ENCODE results near the gene MCC.
A peak's percentile ranks its signal among the peaks of the same experiment; 100 is the strongest.

Gene MCC

DNA sequence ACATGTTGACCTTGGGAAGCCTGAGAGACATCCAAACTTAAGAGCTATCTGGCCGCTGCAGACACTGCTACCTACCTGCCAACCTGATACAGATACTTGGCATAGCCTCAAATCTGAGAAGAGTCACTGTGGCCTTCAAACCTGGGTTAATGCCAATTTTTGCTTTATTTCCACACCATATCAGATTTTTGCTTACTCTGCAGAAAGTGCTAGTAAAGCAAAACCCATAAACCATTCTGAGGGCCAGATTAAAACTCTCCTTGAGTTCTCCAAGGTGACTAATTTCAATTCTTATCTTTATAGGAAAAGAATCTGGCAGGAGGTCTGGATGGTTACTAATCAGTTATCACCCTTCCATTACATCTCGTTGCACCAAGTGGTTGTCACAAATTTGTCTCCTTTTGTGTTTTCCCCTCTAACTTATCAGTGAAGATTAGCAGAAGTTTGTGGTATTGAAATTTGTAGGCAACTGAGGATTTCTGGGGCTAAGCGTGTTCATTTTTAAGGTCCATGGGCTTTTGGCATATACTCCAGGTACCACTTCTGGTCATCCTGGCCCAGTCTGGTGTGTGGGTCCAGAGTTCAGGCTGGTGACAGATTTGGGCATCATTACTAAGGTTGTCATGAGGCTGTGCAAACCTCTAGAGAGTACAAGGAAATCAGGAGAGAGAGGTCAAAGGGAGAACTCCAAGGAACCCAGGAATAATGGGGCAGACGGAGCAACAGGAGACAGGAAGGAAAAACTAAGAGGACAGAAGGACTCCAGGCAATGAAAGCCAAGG lies 231.4 kb downstream of the MCC start:
- no peak overlapping the region for H3K4me3 Mint-ChIP-seq
- no peaks in the 10 kb centered on the region for H3K9me3 Mint-ChIP-seq
- no peaks in the 10 kb centered on the region for H3K4me1 Mint-ChIP-seq
- H3K27me3 Mint-ChIP-seq: peaks cover 42% of the 10 kb centered on the region
- ATAC-seq: no peak
- H3K36me3 Mint-ChIP-seq: no peaks in the 10 kb centered on the region
- no peak overlapping the region for H3K27ac Mint-ChIP-seq

GRCh38 chr5:113255579-113256386 lies 232.5 kb downstream of the MCC start:
- Mint-ChIP-seq H3K27ac (no peak overlapping the region), H3K27me3 (peaks cover 45% of the 10 kb centered on the region), H3K9me3 (no peaks in the 10 kb centered on the region), H3K36me3 (no peaks in the 10 kb centered on the region), H3K4me3 (no peak overlapping the region), H3K4me1 (no peaks in the 10 kb centered on the region)
- ATAC-seq: no peak

GRCh38 chr5:113255105-113255504 lies 233.1 kb downstream of the MCC start:
- H3K4me3 Mint-ChIP-seq: no peak overlapping the region
- H3K36me3 Mint-ChIP-seq: no peaks in the 10 kb centered on the region
- ATAC-seq: no peak
- no peaks in the 10 kb centered on the region for H3K9me3 Mint-ChIP-seq
- H3K27me3 Mint-ChIP-seq: peaks cover 45% of the 10 kb centered on the region
- no peak overlapping the region for H3K27ac Mint-ChIP-seq
- H3K4me1 Mint-ChIP-seq: no peaks in the 10 kb centered on the region

DNA sequence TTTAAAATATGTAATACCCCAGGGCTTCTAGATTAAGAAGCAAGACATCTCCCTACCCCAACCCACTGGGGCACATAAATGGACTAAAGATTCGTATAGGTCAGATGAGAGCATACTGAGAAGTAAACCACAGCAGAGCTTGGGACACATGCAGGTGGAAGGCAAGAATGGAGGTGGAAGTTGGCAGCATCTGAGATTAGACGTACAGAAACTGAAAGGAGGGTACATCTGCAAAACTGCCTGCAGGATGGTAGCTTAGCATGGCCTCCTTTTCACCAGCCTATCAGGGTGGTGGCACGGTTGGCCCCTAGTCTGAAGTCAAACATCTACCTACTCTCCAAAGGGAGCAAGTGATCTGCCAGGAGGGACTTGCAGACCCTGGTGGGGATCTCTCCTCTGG lies 235.2 kb downstream of the MCC start:
- peaks cover 51% of the 10 kb centered on the region for H3K27me3 Mint-ChIP-seq
- H3K36me3 Mint-ChIP-seq: no peaks in the 10 kb centered on the region
- ATAC-seq: no peak
- no peaks in the 10 kb centered on the region for H3K9me3 Mint-ChIP-seq
- no peaks in the 10 kb centered on the region for H3K4me1 Mint-ChIP-seq
- H3K27ac Mint-ChIP-seq: no peak overlapping the region
- H3K4me3 Mint-ChIP-seq: no peak overlapping the region

DNA sequence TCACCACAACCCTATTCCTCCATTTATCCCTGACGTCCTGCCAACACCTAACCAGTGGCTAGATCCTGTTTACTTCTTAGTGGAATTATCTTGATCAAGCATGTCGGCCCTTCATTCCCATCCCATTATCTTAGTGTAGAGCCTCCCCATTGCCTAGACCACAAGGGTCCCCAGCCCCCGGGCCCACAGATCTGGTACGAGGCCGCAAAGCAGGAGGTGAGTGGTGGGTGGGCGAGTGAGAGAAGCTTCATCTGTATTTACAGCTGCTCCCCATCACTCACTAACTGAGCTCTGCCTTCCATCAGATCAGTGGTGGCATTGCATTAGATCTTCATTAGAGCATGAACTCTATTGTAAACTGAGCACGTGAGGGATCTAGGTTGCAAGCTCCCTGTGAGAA lies 236.2 kb downstream of the MCC start:
- Mint-ChIP-seq H3K4me3 (no peak overlapping the region), H3K4me1 (no peaks in the 10 kb centered on the region), H3K36me3 (no peaks in the 10 kb centered on the region), H3K27me3 (peaks cover 50% of the 10 kb centered on the region), H3K9me3 (no peaks in the 10 kb centered on the region), H3K27ac (no peak overlapping the region)
- no peak for ATAC-seq

DNA sequence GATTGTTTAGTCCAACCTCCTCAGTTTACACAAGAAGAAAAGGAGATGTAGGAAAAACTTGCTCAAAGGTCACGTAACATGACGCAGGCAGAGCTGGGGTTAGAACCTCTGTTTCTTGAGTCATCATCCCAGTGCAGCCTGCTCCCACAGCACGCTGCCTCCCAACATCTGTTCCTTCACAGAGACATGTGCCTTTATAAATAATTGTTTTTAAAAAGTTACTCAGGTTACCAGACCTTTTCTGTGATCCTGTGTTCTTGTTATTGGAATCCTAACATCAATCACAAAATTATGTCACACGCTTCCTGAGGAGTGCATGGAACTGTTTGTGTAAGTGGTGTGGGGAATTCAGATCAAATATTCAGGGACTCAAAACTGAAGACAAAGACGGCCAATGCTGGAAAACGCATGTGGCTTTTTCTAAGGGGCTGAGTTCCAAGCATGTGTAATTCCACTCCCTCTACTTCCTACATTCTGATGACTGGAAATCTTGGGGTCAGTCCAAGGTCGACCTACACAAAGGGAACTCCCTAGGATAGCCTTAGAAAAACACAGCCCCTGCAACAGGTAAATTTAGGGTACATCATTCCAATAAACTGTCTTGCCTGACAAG lies 237.8 kb downstream of the MCC start:
- Mint-ChIP-seq H3K4me1 (peaks cover 11% of the 10 kb centered on the region), H3K36me3 (no peaks in the 10 kb centered on the region), H3K4me3 (no peak overlapping the region), H3K27ac (no peak overlapping the region), H3K9me3 (no peaks in the 10 kb centered on the region), H3K27me3 (peaks cover 51% of the 10 kb centered on the region)
- ATAC-seq: no peak

DNA sequence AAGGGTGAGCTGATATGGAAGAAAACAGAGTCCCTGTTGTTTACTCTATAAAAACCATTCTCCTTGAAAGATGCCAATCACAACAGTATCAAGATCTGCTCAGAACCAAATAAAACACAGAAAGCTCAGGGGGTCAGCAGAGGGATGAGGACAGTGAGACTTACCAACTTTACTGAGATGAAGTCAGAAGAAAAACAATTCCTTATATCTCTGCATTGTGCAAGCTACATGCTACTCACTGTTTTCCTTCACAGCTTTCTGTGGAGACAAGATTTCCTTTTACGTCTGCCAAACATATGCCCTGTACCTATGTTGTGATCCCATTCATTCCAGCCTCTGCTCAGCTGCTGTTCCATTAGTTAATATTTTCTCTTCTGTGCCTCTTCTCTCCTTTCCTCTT lies 239.0 kb downstream of the MCC start:
- H3K4me3 Mint-ChIP-seq: no peak overlapping the region
- no peak overlapping the region for H3K27ac Mint-ChIP-seq
- ATAC-seq: no peak
- no peaks in the 10 kb centered on the region for H3K36me3 Mint-ChIP-seq
- H3K9me3 Mint-ChIP-seq: no peaks in the 10 kb centered on the region
- H3K27me3 Mint-ChIP-seq: peaks cover 41% of the 10 kb centered on the region
- peaks cover 11% of the 10 kb centered on the region for H3K4me1 Mint-ChIP-seq

GRCh38 chr5:113246361-113246870 lies 241.8 kb downstream of the MCC start:
- H3K9me3 Mint-ChIP-seq: no peaks in the 10 kb centered on the region
- H3K27me3 Mint-ChIP-seq: peaks cover 29% of the 10 kb centered on the region
- peaks cover 11% of the 10 kb centered on the region for H3K4me1 Mint-ChIP-seq
- no peaks in the 10 kb centered on the region for H3K36me3 Mint-ChIP-seq
- peak overlapping the region; percentile 10 for H3K4me3 Mint-ChIP-seq
- no peak overlapping the region for H3K27ac Mint-ChIP-seq
- ATAC-seq: no peak

GRCh38 chr5:113245427-113246225 lies 242.6 kb downstream of the MCC start:
- H3K27me3 Mint-ChIP-seq: peaks cover 34% of the 10 kb centered on the region
- H3K9me3 Mint-ChIP-seq: no peaks in the 10 kb centered on the region
- no peak overlapping the region for H3K4me3 Mint-ChIP-seq
- H3K27ac Mint-ChIP-seq: no peak overlapping the region
- H3K36me3 Mint-ChIP-seq: no peaks in the 10 kb centered on the region
- H3K4me1 Mint-ChIP-seq: peaks cover 11% of the 10 kb centered on the region
- no peak for ATAC-seq

DNA sequence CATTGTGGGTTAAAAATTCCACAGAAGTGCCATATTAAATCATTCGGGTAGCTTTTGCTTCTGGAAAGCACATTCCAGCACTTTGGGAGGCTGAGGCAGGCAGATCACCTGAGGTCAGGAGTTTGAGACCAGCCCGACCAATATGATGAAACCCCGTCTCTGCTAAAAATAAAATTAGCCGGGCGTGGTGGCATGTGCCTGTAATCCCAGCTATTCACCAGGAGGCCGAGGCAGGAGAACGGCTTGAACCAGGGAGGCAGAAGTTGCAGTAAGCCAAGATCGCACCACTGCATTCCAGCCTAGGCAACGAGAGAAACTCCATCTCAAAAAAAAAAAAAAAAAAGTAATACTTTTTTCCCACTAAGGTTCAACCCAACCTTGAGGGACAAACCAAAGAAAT lies 243.3 kb downstream of the MCC start:
- Mint-ChIP-seq H3K4me1 (peaks cover 11% of the 10 kb centered on the region), H3K9me3 (no peaks in the 10 kb centered on the region), H3K4me3 (no peak overlapping the region), H3K36me3 (no peaks in the 10 kb centered on the region), H3K27ac (no peak overlapping the region), H3K27me3 (peaks cover 32% of the 10 kb centered on the region)
- no peak for ATAC-seq

GRCh38 chr5:113243349-113243664 lies 244.9 kb downstream of the MCC start:
- Mint-ChIP-seq H3K9me3 (no peaks in the 10 kb centered on the region), H3K36me3 (no peaks in the 10 kb centered on the region), H3K27me3 (peaks cover 25% of the 10 kb centered on the region), H3K4me1 (peaks cover 11% of the 10 kb centered on the region), H3K4me3 (no peak overlapping the region), H3K27ac (no peak overlapping the region)
- ATAC-seq: no peak

GRCh38 chr5:113242481-113243348 lies 245.5 kb downstream of the MCC start:
- Mint-ChIP-seq H3K4me1 (peaks cover 11% of the 10 kb centered on the region), H3K27me3 (peaks cover 28% of the 10 kb centered on the region), H3K4me3 (no peak overlapping the region), H3K27ac (no peak overlapping the region), H3K9me3 (no peaks in the 10 kb centered on the region), H3K36me3 (no peaks in the 10 kb centered on the region)
- no peak for ATAC-seq

DNA sequence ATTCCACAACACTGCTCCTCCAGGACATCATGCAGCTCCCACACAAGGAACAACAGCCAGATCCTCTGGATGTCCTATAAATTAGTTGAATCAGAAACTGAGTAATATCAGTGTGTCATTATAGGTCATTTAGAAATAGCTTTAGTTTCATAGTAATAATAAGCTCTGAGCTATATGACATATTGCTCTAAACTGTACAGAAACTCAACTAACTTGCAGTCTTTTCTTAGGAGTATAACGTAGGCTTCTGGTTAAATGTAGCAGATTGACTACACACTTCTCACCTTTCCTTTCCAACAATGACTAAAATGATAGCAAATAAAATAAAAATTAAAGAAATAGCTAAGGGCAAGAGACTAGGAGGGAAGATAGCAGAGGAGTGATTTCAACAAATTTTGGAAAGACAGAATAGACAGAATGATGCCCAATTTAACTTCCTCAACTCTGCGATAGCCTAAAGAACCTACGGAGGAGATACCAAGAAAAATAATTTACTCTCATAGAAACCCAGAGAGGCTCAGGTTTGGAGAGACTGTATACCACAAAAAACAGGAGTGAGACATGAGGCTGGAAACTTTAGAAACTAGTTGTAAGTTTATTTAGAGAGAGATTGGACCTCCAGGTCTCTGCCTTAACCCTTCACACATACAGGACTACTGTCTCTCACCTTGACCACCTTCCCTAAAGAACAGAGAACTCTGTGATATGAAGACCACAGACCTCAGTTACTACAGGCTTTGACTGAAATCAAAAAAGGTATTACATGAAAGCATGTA lies 247.1 kb downstream of the MCC start:
- no peak overlapping the region for H3K27ac Mint-ChIP-seq
- H3K36me3 Mint-ChIP-seq: no peaks in the 10 kb centered on the region
- no peaks in the 10 kb centered on the region for H3K9me3 Mint-ChIP-seq
- H3K4me1 Mint-ChIP-seq: peaks cover 7% of the 10 kb centered on the region
- peaks cover 23% of the 10 kb centered on the region for H3K27me3 Mint-ChIP-seq
- peak; percentile 59 for ATAC-seq
- H3K4me3 Mint-ChIP-seq: no peak overlapping the region

GRCh38 chr5:113240032-113240431 lies 248.2 kb downstream of the MCC start:
- Mint-ChIP-seq H3K36me3 (no peaks in the 10 kb centered on the region), H3K27me3 (peaks cover 23% of the 10 kb centered on the region), H3K4me3 (no peak overlapping the region), H3K27ac (no peak overlapping the region), H3K4me1 (no peaks in the 10 kb centered on the region), H3K9me3 (no peaks in the 10 kb centered on the region)
- no peak for ATAC-seq
